ENCODE measurements around the gene RIC8B. TPM values are rescaled to one million over a fixed set of nuclear protein-coding genes. Genes with fewer than 3 reads are reported as not detected.

Gene RIC8B
- total and polyA plus RNA-seq, 8 donors: 14.5 to 28.0 (median 23.1) TPM

DNA sequence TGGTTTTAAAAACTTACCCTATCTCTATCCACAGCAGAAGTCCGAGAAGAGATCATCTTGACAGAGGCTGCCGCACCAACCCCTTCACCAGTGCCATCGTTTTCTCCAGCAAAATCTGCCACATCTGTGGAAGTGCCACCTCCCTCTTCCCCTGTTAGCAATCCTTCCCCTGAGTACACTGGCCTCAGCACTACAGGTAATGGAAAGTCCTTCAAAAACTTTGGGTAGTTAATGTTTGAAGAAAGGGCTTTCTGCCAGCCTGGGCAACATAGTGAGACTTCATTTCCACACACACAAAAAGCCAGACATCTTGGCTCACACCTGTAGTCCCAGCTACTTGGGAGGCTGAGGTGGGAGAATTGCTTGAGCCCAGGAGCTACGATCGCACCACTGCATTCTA is 41.6 kb upstream of the RIC8B start:
- Histone ChIP-seq H3K27me3 (no peaks in the 10 kb centered on the region), H3K9me3 (no peaks in the 10 kb centered on the region), H3K4me3 (no peak overlapping the region), H3K36me3 (no peaks in the 10 kb centered on the region), H3K27ac (no peak overlapping the region), H3K4me1 (no peaks in the 10 kb centered on the region)
- ATAC-seq: peak; percentile 79
- intact Hi-C loops (cut with DNase I): no loop called here
- DNase-seq: no peak
- TF ChIP-seq, protein P1, sequence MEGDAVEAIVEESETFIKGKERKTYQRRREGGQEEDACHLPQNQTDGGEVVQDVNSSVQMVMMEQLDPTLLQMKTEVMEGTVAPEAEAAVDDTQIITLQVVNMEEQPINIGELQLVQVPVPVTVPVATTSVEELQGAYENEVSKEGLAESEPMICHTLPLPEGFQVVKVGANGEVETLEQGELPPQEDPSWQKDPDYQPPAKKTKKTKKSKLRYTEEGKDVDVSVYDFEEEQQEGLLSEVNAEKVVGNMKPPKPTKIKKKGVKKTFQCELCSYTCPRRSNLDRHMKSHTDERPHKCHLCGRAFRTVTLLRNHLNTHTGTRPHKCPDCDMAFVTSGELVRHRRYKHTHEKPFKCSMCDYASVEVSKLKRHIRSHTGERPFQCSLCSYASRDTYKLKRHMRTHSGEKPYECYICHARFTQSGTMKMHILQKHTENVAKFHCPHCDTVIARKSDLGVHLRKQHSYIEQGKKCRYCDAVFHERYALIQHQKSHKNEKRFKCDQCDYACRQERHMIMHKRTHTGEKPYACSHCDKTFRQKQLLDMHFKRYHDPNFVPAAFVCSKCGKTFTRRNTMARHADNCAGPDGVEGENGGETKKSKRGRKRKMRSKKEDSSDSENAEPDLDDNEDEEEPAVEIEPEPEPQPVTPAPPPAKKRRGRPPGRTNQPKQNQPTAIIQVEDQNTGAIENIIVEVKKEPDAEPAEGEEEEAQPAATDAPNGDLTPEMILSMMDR (IDR thresholded peaks at IDR 0.05): no peak

DNA sequence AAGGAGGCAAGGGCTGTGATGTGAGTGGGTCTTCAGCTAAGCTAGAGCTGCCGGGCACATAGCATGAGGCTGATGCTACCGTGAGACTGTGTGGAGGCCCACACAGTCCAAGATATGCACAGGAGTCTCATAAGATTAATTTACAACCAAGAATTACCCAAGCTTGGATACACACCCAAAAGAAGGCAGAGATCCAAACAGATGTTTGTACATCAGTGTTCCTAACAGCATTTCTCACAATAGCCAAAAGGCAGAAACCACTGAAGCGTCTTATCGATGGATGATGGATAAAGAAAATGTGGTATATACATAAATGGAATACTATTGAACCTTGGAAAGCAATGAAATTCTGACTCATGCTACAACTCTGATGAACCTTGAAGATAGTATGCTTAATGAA is 40.8 kb upstream of the RIC8B start:
- no peak overlapping the region for H3K27ac ChIP-seq
- TF ChIP-seq, protein P1 (IDR thresholded peaks at IDR 0.05): no peak
- no peaks in the 10 kb centered on the region for H3K9me3 ChIP-seq
- DNase-seq (no peak), ATAC-seq (no peak)
- no peaks in the 10 kb centered on the region for H3K36me3 ChIP-seq
- no peaks in the 10 kb centered on the region for H3K4me1 ChIP-seq
- no peaks in the 10 kb centered on the region for H3K27me3 ChIP-seq
- H3K4me3 ChIP-seq: no peak overlapping the region
- intact Hi-C loops (cut with DNase I): no loop called here

DNA sequence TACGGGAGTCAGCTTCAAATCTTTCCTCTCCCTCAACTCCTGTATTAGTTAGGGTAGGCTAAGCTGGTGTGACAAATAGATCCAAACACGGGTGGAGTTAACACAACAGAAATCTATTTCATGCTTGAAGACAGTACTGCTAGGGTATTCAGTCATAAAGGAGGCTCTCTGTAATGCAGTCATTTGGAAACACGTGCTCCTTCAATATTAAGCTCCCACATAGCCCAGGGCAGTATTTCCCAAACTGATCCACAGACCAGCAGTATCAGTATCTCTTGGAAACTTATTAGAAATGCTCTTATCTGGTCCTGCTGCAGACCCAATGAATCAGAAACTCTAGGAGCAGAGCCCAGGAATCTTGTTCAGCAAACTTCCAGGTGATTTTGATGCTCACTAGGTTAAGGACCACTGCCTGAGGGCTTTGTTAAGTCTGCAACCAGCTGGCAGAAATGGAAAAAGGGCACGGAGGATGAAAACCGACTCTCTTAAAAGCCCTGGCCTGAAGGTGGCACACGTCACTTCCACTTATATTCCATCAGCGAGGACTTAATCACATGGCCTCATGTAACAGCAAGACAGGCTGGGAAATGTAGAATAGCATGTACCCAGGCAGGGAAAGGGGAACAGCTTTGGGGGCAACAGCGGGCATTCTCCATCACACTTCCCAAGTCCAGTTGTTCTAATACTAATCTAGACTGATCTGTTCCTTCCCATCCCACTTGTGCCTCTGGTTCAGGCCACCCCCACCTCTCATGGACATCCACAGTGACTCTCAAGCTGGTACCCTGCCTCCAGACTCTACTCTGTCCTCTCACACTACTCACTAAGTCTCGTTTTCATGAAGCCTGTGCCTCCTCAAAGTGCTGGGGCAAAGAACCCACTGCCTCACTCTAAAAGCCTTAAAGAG is 38.2 kb upstream of the RIC8B start:
- Histone ChIP-seq H3K4me1 (peaks cover 0 to 2% of the 10 kb centered on the region in 2 donors), H3K9me3 (no peaks in the 10 kb centered on the region), H3K36me3 (no peaks in the 10 kb centered on the region), H3K27ac (no peak overlapping the region), H3K4me3 (no peak overlapping the region), H3K27me3 (no peaks in the 10 kb centered on the region)
- DNase-seq (no peak), ATAC-seq (peak; percentile 32)
- intact Hi-C loops (cut with DNase I): no loop called here
- TF ChIP-seq, protein P1 (IDR thresholded peaks at IDR 0.05): no peak

DNA sequence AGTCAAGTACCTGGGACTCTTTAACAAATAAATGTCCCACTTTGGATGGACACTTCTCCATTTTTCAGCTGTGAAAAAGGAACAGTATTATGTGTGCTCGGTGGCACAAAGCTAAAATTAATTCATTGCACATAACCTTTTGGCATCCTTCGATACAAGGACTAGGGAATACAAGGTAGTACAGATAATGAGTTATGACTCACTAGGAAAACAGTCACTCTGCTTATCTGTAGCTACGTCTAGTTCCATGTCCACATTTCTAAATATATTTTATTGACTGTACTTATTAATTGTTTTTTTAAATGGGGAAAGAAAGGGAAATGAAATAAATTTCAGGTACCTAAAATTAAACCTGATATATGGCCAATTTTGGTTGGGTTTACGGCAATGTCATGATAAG is 35.2 kb upstream of the RIC8B start:
- intact Hi-C loops (cut with DNase I): no loop called here
- H3K36me3 ChIP-seq: no peaks in the 10 kb centered on the region
- ATAC-seq: peak; percentile 58
- H3K27ac ChIP-seq: no peak overlapping the region
- peaks cover 0 to 14% of the 10 kb centered on the region in 2 donors for H3K27me3 ChIP-seq
- no peak overlapping the region for H3K4me3 ChIP-seq
- TF ChIP-seq, protein P1 (IDR thresholded peaks at IDR 0.05): no peak
- DNase-seq: no peak
- H3K9me3 ChIP-seq: no peaks in the 10 kb centered on the region
- H3K4me1 ChIP-seq: peaks cover 0 to 2% of the 10 kb centered on the region in 2 donors

DNA sequence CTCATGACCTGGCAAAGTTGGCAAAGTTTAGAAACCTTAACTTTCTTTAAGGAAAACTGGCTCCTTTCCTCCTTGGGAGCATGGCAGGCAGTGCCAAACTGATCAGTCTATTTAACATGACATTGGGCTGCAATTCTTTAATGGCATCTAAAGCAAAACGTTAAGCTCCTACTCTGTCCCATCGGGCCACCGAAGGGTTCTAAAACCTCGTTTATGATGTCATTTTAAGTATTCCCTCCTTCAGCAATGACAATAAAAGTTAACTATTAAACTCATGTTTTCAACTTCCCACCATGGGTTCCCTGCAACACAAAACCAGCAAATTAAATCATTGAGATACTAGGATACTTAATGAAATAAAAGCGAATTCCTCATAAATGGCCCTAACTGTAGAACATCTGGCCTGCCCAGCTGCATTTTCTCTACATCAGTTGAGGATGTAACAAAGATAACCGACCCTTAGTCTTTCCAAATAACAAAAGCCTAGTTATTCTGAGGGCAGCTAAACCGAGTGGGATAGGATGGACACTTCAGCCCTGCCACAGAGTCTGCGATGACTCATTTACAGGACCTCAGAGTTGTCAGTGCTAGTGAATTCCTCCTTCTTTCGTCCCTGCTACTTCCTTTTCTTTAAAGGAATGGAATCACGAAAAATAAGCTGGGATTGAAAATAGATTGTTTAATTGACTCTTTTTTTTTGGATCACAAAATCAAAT is 34.5 kb upstream of the RIC8B start:
- no peak overlapping the region for H3K4me3 ChIP-seq
- H3K4me1 ChIP-seq: peaks cover 0 to 2% of the 10 kb centered on the region in 2 donors
- DNase-seq: peak in 1 of 4 donors; percentile 35
- H3K36me3 ChIP-seq: no peaks in the 10 kb centered on the region
- peak; percentile 48 for ATAC-seq
- no peak overlapping the region for H3K27ac ChIP-seq
- intact Hi-C loops (cut with DNase I): no loop called here
- H3K9me3 ChIP-seq: no peaks in the 10 kb centered on the region
- TF ChIP-seq, protein P1 (IDR thresholded peaks at IDR 0.05): no peak
- peaks cover 0 to 14% of the 10 kb centered on the region in 2 donors for H3K27me3 ChIP-seq
